Stimulated activated naive B cell treated with anti-CD40 and anti-IgM and Interleukin-4, amounts not matched to agents 10 μg/mL and 1 μg/mL and 100 μg/mL, for 72 hours (primary cell): ENCODE measurements around the gene IQCM.

Experiments used
- ATAC-seq, 2 donors: fragments of 150-1000 bp; cut with Tn5 transposase; replicated peaks; 2 replicates each; pipeline ENCODE4 v1.10.0; 2021; ENCODE audit warnings: moderate library complexity in 1 of 2
- DNase-seq: peaks from one replicate; pipeline ENCODE4 v3.0.0; 2021
- H3K27ac Mint-ChIP-seq: one replicate; pipeline ENCODE4 v1.8.0; 2022; ENCODE audit warnings: mild to moderate bottlenecking, mixed read lengths
- H3K27me3 Mint-ChIP-seq, 2 donors: one replicate each; pipeline ENCODE4 v1.8.0; 2022; ENCODE audit warnings: mixed read lengths in 2 of 2
- H3K36me3 Mint-ChIP-seq, 2 donors: one replicate each; pipeline ENCODE4 v1.8.0; 2022; ENCODE audit warnings: mixed read lengths in 2 of 2, mild to moderate bottlenecking in 1 of 2
- H3K4me1 Mint-ChIP-seq, 2 donors: one replicate each; pipeline ENCODE4 v1.8.0; 2022; ENCODE audit warnings: mixed read lengths in 2 of 2, mild to moderate bottlenecking in 1 of 2
- H3K4me3 Mint-ChIP-seq, 2 donors: one replicate each; pipeline ENCODE4 v1.8.0; 2022; ENCODE audit warnings: mild to moderate bottlenecking in 2 of 2, mixed read lengths in 2 of 2, moderate library complexity in 1 of 2
- H3K9me3 Mint-ChIP-seq, 2 donors: one replicate each; pipeline ENCODE4 v1.8.0; 2022; ENCODE audit warnings: mixed read lengths in 2 of 2, mild to moderate bottlenecking in 1 of 2

Gene IQCM

GRCh38 chr4:149747646-149748045 lies 68.0 kb downstream of the IQCM start:
- DNase-seq (no peak), ATAC-seq (no peak)
- no peaks in the 10 kb centered on the region for H3K4me1 Mint-ChIP-seq
- no peak overlapping the region for H3K4me3 Mint-ChIP-seq
- no peaks in the 10 kb centered on the region for H3K27me3 Mint-ChIP-seq
- no peak overlapping the region for H3K27ac Mint-ChIP-seq
- H3K36me3 Mint-ChIP-seq: no peaks in the 10 kb centered on the region
- H3K9me3 Mint-ChIP-seq: no peaks in the 10 kb centered on the region

- DNase-seq: no peak
- H3K4me3 Mint-ChIP-seq: no peak overlapping the region
- H3K27ac Mint-ChIP-seq: no peak overlapping the region
- H3K9me3 Mint-ChIP-seq: no peaks in the 10 kb centered on the region
- peak in 1 of 2 donors; percentile 16 for ATAC-seq
- no peaks in the 10 kb centered on the region for H3K36me3 Mint-ChIP-seq
- no peaks in the 10 kb centered on the region for H3K4me1 Mint-ChIP-seq
- H3K27me3 Mint-ChIP-seq: no peaks in the 10 kb centered on the region
These were observed 69.4 kb downstream of the IQCM start for GRCh38 chr4:149746276-149746675.

DNA sequence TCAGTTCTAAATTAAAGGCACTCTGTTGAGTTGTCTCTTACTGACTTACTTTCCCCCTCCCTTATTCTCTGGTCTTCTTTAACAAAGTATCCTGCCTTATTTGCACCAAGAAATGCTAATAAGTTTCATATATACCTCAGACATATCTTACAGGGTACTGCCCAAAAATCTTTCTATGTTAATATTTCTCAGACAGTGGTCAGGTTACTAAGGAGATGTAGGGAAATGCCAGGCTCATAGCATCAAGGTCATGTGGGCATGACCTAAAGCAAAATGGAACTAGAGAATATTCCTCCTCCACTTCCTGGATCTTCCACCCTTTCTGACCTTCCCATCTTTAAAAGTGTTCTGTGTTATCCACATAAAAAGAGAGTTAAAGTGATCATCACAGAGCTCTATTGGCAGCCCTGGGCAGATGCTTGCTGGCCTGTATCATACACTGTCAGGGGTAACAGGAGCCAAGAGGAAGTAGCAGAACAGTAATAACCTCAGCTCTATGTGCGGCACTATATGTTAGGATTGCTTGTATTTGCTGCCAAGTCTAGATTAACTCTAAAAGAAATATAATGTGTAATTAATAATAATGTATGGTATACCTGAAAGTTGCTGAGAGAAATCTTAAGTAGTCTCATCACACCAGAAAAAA lies 74.3 kb downstream of the IQCM start:
- H3K27ac Mint-ChIP-seq: no peak overlapping the region
- H3K27me3 Mint-ChIP-seq: no peaks in the 10 kb centered on the region
- ATAC-seq: no peak
- no peak for DNase-seq
- no peaks in the 10 kb centered on the region for H3K9me3 Mint-ChIP-seq
- H3K4me3 Mint-ChIP-seq: no peak overlapping the region
- H3K36me3 Mint-ChIP-seq: no peaks in the 10 kb centered on the region
- no peaks in the 10 kb centered on the region for H3K4me1 Mint-ChIP-seq

- no peaks in the 10 kb centered on the region for H3K27me3 Mint-ChIP-seq
- DNase-seq (no peak), ATAC-seq (no peak)
- no peaks in the 10 kb centered on the region for H3K4me1 Mint-ChIP-seq
- no peak overlapping the region for H3K4me3 Mint-ChIP-seq
- H3K27ac Mint-ChIP-seq: no peak overlapping the region
- H3K36me3 Mint-ChIP-seq: no peaks in the 10 kb centered on the region
- no peaks in the 10 kb centered on the region for H3K9me3 Mint-ChIP-seq
These were observed 77.5 kb downstream of the IQCM start for GRCh38 chr4:149738156-149738555.

DNA sequence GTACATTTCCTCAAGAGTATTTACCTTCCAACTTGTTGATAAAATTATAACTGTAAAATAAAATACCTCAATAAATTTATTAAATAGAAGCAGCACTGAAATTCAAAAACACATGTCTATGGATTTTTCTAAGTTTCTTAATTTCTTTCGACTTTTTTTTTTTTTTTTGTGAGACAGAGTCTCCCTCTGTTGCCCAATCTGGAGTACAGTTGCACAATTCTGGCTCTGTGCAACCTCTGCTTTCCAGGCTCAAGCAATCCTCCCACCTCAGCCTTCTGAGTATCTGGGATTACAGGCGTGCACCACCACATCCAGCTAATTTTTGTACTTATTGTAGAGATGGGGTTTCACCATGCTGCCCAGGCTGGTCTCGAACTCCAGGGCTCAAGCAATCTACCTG lies 79.8 kb downstream of the IQCM start:
- Mint-ChIP-seq H3K27ac (no peak overlapping the region), H3K4me1 (no peaks in the 10 kb centered on the region), H3K27me3 (no peaks in the 10 kb centered on the region), H3K9me3 (peaks cover 0 to 2% of the 10 kb centered on the region in 2 donors), H3K36me3 (no peaks in the 10 kb centered on the region), H3K4me3 (no peak overlapping the region)
- ATAC-seq: no peak
- no peak for DNase-seq

DNA sequence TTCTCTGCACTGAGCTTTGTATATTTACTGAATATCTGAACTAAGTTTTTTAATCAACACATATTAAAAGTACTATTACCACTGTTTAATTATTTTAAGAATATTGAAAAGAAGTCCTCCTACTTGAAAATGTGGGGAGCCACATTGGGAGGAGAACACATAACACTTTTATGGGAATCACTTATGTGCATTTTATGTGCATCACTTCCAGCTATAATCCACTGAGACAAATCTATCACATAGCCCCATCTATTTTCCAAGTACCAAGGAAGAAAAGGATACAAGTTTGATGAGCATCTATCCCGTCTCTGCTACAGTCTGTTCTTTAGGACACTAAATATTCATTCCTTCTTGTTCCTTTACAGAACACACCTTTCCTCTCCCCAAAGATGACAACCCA lies 87.2 kb downstream of the IQCM start:
- Mint-ChIP-seq H3K4me3 (no peak overlapping the region), H3K4me1 (no peaks in the 10 kb centered on the region), H3K9me3 (peaks cover 0 to 4% of the 10 kb centered on the region in 2 donors), H3K27me3 (peaks cover 0 to 6% of the 10 kb centered on the region in 2 donors), H3K27ac (no peak overlapping the region), H3K36me3 (no peaks in the 10 kb centered on the region)
- DNase-seq (no peak), ATAC-seq (no peak)

GRCh38 chr4:149727663-149728062 lies 88.0 kb downstream of the IQCM start:
- DNase-seq: no peak
- Mint-ChIP-seq H3K9me3 (peaks cover 0 to 4% of the 10 kb centered on the region in 2 donors), H3K4me3 (no peak overlapping the region), H3K27ac (no peak overlapping the region), H3K36me3 (no peaks in the 10 kb centered on the region), H3K27me3 (peaks cover 0 to 6% of the 10 kb centered on the region in 2 donors), H3K4me1 (no peaks in the 10 kb centered on the region)
- peak in 1 of 2 donors; percentile 25 for ATAC-seq

DNA sequence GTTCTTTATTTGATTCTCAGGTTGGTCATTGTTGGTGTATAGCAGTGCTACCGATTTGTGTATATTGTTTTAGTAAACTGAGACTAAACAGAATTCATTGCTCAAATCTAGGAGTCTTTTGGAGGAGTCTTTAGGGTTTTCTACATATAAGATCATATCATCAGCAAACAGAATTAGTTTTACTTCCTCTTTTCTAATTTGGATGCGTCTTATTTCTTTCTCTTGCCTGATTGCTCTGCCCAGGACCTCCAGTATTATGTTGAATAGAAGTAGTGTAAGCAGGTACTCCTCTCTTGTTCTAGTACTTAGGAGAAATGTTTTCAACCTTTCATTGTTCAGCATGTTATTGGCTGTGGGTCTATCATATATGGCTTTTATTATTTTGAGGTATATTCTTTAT lies 92.6 kb downstream of the IQCM start:
- Mint-ChIP-seq H3K27me3 (peaks cover 0 to 6% of the 10 kb centered on the region in 2 donors), H3K4me3 (no peak overlapping the region), H3K9me3 (peaks cover 0 to 5% of the 10 kb centered on the region in 2 donors), H3K36me3 (no peaks in the 10 kb centered on the region), H3K4me1 (no peaks in the 10 kb centered on the region), H3K27ac (no peak overlapping the region)
- no peak for ATAC-seq
- no peak for DNase-seq

DNA sequence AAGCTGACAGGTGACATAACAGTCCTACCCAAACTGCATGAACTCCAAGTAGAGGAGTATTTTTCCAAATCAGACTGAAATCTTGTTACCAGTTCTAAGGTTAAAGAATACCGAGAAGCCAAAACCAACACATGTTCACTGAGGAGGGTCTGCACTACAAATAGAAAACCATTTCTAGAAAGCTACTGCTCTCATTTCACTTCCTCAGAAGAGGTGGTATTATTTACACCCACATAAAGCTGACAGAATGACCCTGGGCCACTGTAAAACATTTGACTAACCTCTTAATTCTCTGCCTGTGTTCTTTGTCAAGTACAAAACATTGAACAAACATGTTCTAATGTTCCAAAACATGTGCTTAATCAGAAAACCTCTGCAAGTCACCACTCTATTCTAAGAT lies 95.8 kb downstream of the IQCM start:
- Mint-ChIP-seq H3K9me3 (peaks cover 0 to 5% of the 10 kb centered on the region in 2 donors), H3K27me3 (peaks cover 0 to 6% of the 10 kb centered on the region in 2 donors)
- no peak for DNase-seq

DNA sequence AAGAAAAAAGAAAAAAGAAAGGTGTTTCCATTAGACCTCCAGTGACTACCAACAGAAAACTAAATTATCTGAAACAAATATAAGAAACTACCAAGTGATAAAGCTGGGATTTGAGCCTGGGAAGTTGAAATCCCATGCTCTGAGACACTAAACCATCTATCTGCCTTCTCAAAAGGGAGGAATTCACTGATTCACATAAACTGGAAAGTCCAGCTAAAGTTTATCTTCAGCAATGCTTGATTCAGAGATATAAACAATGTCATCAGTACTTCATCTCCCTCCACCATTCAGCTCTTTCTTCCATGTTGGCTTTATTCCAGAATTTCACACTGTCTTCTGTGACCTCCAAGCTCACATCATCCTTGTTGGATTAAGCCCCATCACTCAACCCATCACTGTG lies 96.3 kb downstream of the IQCM start:
- no peaks in the 10 kb centered on the region for H3K4me1 Mint-ChIP-seq
- H3K27ac Mint-ChIP-seq: no peak overlapping the region

More for the DNA sequence above, 95.8 kb downstream of the IQCM start:
- Mint-ChIP-seq H3K4me1 (no peaks in the 10 kb centered on the region), H3K27ac (no peak overlapping the region), H3K36me3 (no peaks in the 10 kb centered on the region), H3K4me3 (no peak overlapping the region)
- ATAC-seq: no peak

GRCh38 chr4:149718500-149718899 lies 97.1 kb downstream of the IQCM start:
- Mint-ChIP-seq H3K27ac (no peak overlapping the region), H3K4me1 (no peaks in the 10 kb centered on the region), H3K27me3 (no peaks in the 10 kb centered on the region), H3K4me3 (no peak overlapping the region), H3K36me3 (no peaks in the 10 kb centered on the region), H3K9me3 (peaks cover 0 to 3% of the 10 kb centered on the region in 2 donors)
- ATAC-seq (no peak), DNase-seq (no peak)

More for the DNA sequence above, 96.3 kb downstream of the IQCM start:
- DNase-seq (no peak), ATAC-seq (no peak)
- Mint-ChIP-seq H3K4me3 (no peak overlapping the region), H3K36me3 (no peaks in the 10 kb centered on the region), H3K27me3 (peaks cover 0 to 3% of the 10 kb centered on the region in 2 donors), H3K9me3 (peaks cover 0 to 4% of the 10 kb centered on the region in 2 donors)

DNA sequence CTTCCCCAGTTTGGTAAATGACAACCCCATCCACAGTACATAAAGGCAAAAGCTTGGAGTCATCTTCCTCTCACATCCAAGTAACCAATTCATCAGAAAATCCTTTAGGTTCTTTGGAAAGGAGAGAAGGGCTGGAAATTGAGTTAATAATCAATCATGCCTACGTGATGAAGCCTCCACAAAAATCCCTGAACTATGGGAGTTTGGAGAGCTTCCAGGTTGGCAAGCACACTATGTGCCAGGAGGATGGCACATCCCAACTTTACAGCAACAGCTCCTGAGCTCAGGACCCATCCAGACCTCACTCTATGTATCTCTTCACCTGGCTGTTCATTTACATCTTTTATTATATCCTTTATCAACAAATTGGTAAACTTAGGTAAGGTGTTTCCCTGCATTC lies 98.9 kb downstream of the IQCM start:
- Mint-ChIP-seq H3K4me3 (no peak overlapping the region), H3K27me3 (no peaks in the 10 kb centered on the region), H3K36me3 (no peaks in the 10 kb centered on the region), H3K4me1 (no peaks in the 10 kb centered on the region), H3K27ac (no peak overlapping the region), H3K9me3 (peaks cover 0 to 3% of the 10 kb centered on the region in 2 donors)
- DNase-seq: no peak
- ATAC-seq: no peak

DNA sequence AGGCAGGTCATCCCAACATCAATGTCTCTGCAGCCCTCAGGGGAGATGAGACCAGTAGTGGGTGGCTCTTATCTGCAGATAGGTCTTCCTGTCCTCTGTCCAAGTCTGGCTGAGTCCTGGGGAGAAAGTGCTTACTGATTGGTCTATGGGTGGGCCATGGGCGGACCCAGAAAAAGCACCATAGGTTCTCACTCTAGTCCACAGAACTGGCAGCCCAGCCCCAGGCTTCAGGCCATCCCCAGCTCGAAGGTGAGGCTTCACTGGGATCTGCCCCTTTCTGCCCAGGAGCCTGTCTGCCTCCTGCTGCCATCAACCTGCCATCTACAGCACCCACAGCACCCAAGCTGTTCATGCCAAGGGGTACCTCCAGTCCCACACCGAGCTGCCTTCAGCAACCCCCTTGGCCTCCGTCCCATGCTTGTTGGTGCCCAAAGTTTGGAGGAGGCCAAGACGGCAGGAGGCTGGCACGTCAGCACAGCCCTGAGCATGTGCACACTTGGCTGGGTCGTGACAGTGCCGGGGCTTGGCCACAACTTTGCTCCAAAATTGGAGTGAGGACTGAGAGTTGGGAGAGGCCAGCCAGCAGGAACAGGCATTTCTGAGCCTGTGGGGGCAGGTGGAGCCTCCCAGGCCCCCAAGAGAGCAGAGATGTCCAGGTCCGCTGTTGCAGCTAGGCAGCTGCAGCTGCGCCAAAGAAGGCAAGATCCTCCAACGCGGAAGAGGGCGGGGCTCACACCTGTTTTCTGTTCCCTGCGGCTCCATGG lies 99.6 kb downstream of the IQCM start:
- Mint-ChIP-seq H3K4me1 (no peaks in the 10 kb centered on the region), H3K27me3 (no peaks in the 10 kb centered on the region), H3K36me3 (no peaks in the 10 kb centered on the region), H3K27ac (no peak overlapping the region), H3K9me3 (peaks cover 0 to 3% of the 10 kb centered on the region in 2 donors), H3K4me3 (no peak overlapping the region)
- ATAC-seq: no peak
- DNase-seq: no peak

DNA sequence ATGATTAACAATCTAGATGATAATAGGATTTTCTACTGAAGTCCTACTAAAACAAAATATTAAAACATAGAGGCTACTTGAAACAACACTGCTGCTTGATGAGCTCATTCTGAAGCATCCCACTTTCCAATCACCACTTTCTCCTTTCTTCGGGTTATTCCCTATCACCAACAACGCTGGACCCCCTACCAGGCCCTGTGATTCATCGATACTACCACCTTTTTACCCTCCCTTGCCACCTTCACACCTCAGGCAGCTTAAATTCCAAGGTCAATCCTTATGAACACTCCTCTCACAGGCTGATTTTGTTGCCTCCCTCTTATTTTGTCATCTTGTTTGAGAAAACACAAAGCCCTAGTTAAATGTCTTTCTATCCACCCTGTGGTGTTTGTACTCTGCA lies 102.6 kb downstream of the IQCM start:
- ATAC-seq (no peak), DNase-seq (no peak)
- no peaks in the 10 kb centered on the region for H3K4me1 Mint-ChIP-seq
- no peak overlapping the region for H3K27ac Mint-ChIP-seq
- no peaks in the 10 kb centered on the region for H3K9me3 Mint-ChIP-seq
- H3K4me3 Mint-ChIP-seq: no peak overlapping the region
- H3K36me3 Mint-ChIP-seq: no peaks in the 10 kb centered on the region
- no peaks in the 10 kb centered on the region for H3K27me3 Mint-ChIP-seq
